Stomach (tissue), 4 donors: ENCODE data around the gene TJAP1.

Experiments used
- POLR2A ChIP-seq, 4 donors: fragments of 450-650 bp; IDR thresholded peaks; one replicate each; pipeline ENCODE4 v1.6.1; 2016; ENCODE audit warnings: antibody characterized with exemption in 4 of 4, control low read depth in 2 of 4, mild to moderate bottlenecking in 1 of 4, moderate library complexity in 1 of 4
- POLR2AphosphoS5 ChIP-seq, 3 donors: sonication (generic); formaldehyde crosslinking; IDR thresholded peaks; one replicate each; pipeline ENCODE4 v1.6.1; 2016; ENCODE audit warnings: antibody characterized with exemption in 3 of 3
- TF ChIP-seq, protein P1 (sequence below), 7 experiments: fragments of 450-650 bp in 4 of 7; fragments of 200-600 bp in 3 of 7; sonication (generic) in 3 of 7; IDR thresholded peaks; one replicate each; pipeline ENCODE4 v1.5.1; 2016 to 2019; ENCODE audit warnings: antibody characterized with exemption in 7 of 7, control low read depth in 2 of 7, mild to moderate bottlenecking in 1 of 7

DNA sequence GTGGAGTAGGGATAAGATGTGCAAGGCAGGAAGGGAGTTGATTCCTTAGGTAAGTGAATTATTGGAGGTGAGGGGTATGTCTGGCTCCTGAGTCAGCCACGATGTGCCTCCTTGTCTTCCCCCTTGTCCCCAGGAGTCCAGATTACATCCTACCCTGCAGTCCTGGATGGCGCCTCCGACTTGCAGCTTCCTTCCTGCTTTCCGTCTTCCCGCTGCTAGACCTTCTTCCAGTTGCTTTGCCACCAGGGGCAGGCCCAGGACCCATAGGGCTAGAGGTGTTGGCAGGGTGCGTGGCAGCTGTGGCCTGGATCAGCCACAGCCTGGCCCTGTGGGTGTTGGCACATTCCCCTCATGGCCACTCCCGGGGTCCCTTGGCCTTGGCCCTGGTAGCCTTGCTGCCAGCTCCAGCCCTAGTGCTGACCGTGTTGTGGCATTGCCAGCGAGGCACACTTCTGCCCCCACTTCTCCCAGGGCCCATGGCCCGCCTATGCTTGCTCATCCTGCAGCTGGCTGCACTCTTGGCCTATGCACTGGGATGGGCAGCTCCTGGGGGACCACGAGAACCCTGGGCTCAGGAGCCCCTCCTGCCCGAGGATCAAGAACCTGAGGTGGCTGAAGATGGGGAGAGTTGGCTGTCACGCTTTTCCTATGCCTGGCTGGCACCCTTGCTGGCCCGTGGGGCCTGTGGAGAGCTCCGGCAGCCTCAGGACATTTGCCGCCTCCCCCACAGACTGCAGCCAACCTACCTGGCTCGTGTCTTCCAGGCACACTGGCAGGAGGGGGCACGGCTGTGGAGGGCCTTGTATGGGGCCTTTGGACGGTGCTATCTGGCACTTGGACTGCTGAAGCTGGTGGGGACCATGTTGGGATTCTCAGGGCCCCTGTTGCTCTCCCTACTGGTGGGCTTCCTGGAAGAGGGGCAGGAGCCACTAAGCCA lies 45.1 kb upstream of the TJAP1 start:
- TF ChIP-seq, protein P1, sequence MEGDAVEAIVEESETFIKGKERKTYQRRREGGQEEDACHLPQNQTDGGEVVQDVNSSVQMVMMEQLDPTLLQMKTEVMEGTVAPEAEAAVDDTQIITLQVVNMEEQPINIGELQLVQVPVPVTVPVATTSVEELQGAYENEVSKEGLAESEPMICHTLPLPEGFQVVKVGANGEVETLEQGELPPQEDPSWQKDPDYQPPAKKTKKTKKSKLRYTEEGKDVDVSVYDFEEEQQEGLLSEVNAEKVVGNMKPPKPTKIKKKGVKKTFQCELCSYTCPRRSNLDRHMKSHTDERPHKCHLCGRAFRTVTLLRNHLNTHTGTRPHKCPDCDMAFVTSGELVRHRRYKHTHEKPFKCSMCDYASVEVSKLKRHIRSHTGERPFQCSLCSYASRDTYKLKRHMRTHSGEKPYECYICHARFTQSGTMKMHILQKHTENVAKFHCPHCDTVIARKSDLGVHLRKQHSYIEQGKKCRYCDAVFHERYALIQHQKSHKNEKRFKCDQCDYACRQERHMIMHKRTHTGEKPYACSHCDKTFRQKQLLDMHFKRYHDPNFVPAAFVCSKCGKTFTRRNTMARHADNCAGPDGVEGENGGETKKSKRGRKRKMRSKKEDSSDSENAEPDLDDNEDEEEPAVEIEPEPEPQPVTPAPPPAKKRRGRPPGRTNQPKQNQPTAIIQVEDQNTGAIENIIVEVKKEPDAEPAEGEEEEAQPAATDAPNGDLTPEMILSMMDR (IDR thresholded peaks at IDR 0.05) = no peak
- no peak for TF ChIP-seq POLR2A (IDR thresholded peaks at IDR 0.05)
- no peak for TF ChIP-seq POLR2AphosphoS5 (IDR thresholded peaks at IDR 0.05)
